ENCODE measurements around the gene SUSD6. TPM values are rescaled to one million over a fixed set of nuclear protein-coding genes. Genes with fewer than 3 reads are reported as not detected.

The SUSD6 gene
- total RNA-seq, 1 experiment from 2014 or later, result 3.7 TPM

GRCh38 chr14:69695322-69696203 lies 84.2 kb downstream of the SUSD6 start:
- H3K79me1 ChIP-seq (ENCODE audit: insufficient read depth, low read depth, low read length, poor library complexity, severe bottlenecking), result no peaks in the 10 kb centered on the region
- H3K9ac ChIP-seq (ENCODE audit: extremely low read depth, insufficient read length, low read length), result no peak overlapping the region
- no peak for DNase-seq
- no peaks in the 10 kb centered on the region for H3K9me3 ChIP-seq (ENCODE audit: control insufficient read depth, low read depth, low read length)
- no peak overlapping the region for H3K56ac ChIP-seq (ENCODE audit: insufficient read length, low read depth, low read length)
- no peak overlapping the region for H3K4ac ChIP-seq (ENCODE audit: low read depth, low read length)
- no peak overlapping the region for H2BK12ac ChIP-seq (ENCODE audit: insufficient read length, low read depth, low read length)
- H3K14ac ChIP-seq (ENCODE audit: insufficient read depth, low read length), result no peak overlapping the region
- Mint-ChIP-seq H3K9me3 (no peaks in the 10 kb centered on the region), H3K27me3 (ENCODE audit: low read depth) (no peaks in the 10 kb centered on the region), H3K36me3 (ENCODE audit: insufficient read depth in 1 of 3, low read depth in 3 of 3) (no peaks in the 10 kb centered on the region), H3K27ac (peak overlapping the region in 2 of 3 experiments; percentile 15 to 49; a peak in 2 of 7 replicates), H3K4me3 (no peak overlapping the region), H3K4me1 (peaks cover 64 to 68% of the 10 kb centered on the region in 2 experiments)
- H4K8ac ChIP-seq (replicated peaks; ENCODE audit: insufficient read length, low read depth, low read length), result no peak overlapping the region
- H3K27me3 ChIP-seq (ENCODE audit: insufficient read depth, low read length), result no peaks in the 10 kb centered on the region
- peaks cover 12% of the 10 kb centered on the region; the same call in 1 of the 2 replicates for H3K4me1 ChIP-seq (ENCODE audit: insufficient read depth, low read length)
- no peak overlapping the region for H3K23ac ChIP-seq (ENCODE audit: insufficient read length, low read depth, low read length)
- no peak overlapping the region for H2BK15ac ChIP-seq (ENCODE audit: low read depth, low read length)
- H2BK20ac ChIP-seq (ENCODE audit: low read depth, low read length, poor library complexity, severe bottlenecking), result no peak overlapping the region
- H3K27ac ChIP-seq (ENCODE audit: insufficient read length, low read depth, low read length), result no peak overlapping the region
- H4K5ac ChIP-seq (ENCODE audit: insufficient read length, low read depth, low read length), result no peak overlapping the region
- H4K20me1 ChIP-seq (ENCODE audit: control insufficient read depth, insufficient read depth, insufficient read length), result no peaks in the 10 kb centered on the region
- no peak overlapping the region for H4K91ac ChIP-seq (ENCODE audit: insufficient read length, low read depth, low read length)
- H2BK120ac ChIP-seq (ENCODE audit: low read depth, low read length, poor library complexity, severe bottlenecking), result no peak overlapping the region
- H3K18ac ChIP-seq (ENCODE audit: insufficient read length, low read depth, low read length), result no peak overlapping the region
- H3T11ph ChIP-seq (ENCODE audit: low read length), result no peak overlapping the region
- no peak overlapping the region for H2AK5ac ChIP-seq (ENCODE audit: insufficient read length, low read length)
- H3K4me2 ChIP-seq (ENCODE audit: insufficient read depth, insufficient read length, low read length), result no peak overlapping the region
- 0 out of 2 replicates have a peak, but pooled peaks cover 2% of the 10 kb centered on the region for H3K79me2 ChIP-seq (ENCODE audit: insufficient read depth, low read length)
- no peak for TF ChIP-seq CTCF (conservative IDR thresholded peaks at IDR 0.05)
- H3K23me2 ChIP-seq (ENCODE audit: insufficient read length, low read depth, low read length, poor library complexity, severe bottlenecking), result no peaks in the 10 kb centered on the region
- no CpG with 5 or more reads among the region's 6 CpGs for WGBS (ENCODE audit: extremely low coverage, insufficient read length, low lambda C conversion rate)
- H2AFZ ChIP-seq (ENCODE audit: low read length), result no peak overlapping the region
- no peak overlapping the region for H2BK5ac ChIP-seq (ENCODE audit: insufficient read length, low read length)
